DND-41 (cell line): ENCODE results near the gene SATL1.

ENCODE experiments used
- CTCF ChIP-seq: IDR thresholded peaks from 2 replicates; pipeline ENCODE4 v1.5.1; 2012; ENCODE audit warnings: borderline replicate concordance, low read length, moderate library complexity, mild to moderate bottlenecking; ENCODE audit not compliant: poor library complexity, severe bottlenecking; ENCODE audit errors: extremely low read depth
- EZH2 ChIP-seq: IDR thresholded peaks from 3 replicates; pipeline ENCODE4 v1.6.1; 2012; ENCODE audit warnings: borderline replicate concordance, low read depth, mild to moderate bottlenecking, moderate library complexity, low read length, inconsistent platforms; ENCODE audit not compliant: severe bottlenecking

GRCh38 chrX:85243761-85244449, at the start of gene SATL1, which contains the start of gene ZNF711:
- no peak for TF ChIP-seq CTCF
- no peak for TF ChIP-seq EZH2
